Measurements from ENCODE around the gene ILF3. TPM values are rescaled to one million over a fixed set of nuclear protein-coding genes. Genes with fewer than 3 reads are reported as not detected.
"Not testable (repeated sequence)": the region's sequence is repeated elsewhere in the genome, so short reads cannot be mapped to it uniquely, and the experiment has no call there.

ILF3 gene
- total RNA-seq, 1 donor from 2014 or later: 524 TPM

GRCh38 chr19:10660346-10660745, 6.2 kb downstream of the ILF3 start:
- Mint-ChIP-seq H3K27ac (peak overlapping the region; percentile 59), H3K27me3 (no peaks in the 10 kb centered on the region), H3K4me1 (ENCODE audit: unreplicated experiment) (peaks cover 40% of the 10 kb centered on the region), H3K4me3 (peak overlapping the region; percentile 34), H3K36me3 (peaks cover 30% of the 10 kb centered on the region), H3K9me3 (no peaks in the 10 kb centered on the region)
- no peak for DNase-seq (ENCODE audit: extremely low spot score, unreplicated experiment)
- no peak for TF ChIP-seq CTCF (conservative IDR thresholded peaks at IDR 0.05)

GRCh38 chr19:10661946-10662345, 7.8 kb downstream of the ILF3 start:
- Mint-ChIP-seq H3K9me3 (no peaks in the 10 kb centered on the region), H3K4me3 (no peak overlapping the region), H3K27ac (peak overlapping the region; percentile 73), H3K4me1 (ENCODE audit: unreplicated experiment) (peaks cover 29% of the 10 kb centered on the region), H3K27me3 (no peaks in the 10 kb centered on the region), H3K36me3 (peaks cover 16% of the 10 kb centered on the region)
- no peak for DNase-seq (ENCODE audit: extremely low spot score, unreplicated experiment)
- TF ChIP-seq CTCF (conservative IDR thresholded peaks at IDR 0.05): no peak

- Mint-ChIP-seq H3K36me3 (peaks cover 12% of the 10 kb centered on the region), H3K27me3 (no peaks in the 10 kb centered on the region), H3K9me3 (no peaks in the 10 kb centered on the region), H3K27ac (peak overlapping the region; percentile 73), H3K4me1 (ENCODE audit: unreplicated experiment) (peaks cover 25% of the 10 kb centered on the region), H3K4me3 (peak overlapping the region; percentile 48)
- no peak for DNase-seq (ENCODE audit: extremely low spot score, unreplicated experiment)
- TF ChIP-seq CTCF (conservative IDR thresholded peaks at IDR 0.05): no peak
These were observed 8.5 kb downstream of the ILF3 start for GRCh38 chr19:10662384-10663251.

GRCh38 chr19:10663252-10663563, 9.1 kb downstream of the ILF3 start:
- H3K36me3 Mint-ChIP-seq: peaks cover 12% of the 10 kb centered on the region
- not testable (repeated sequence) for H3K27me3 Mint-ChIP-seq; DNase-seq (ENCODE audit: extremely low spot score, unreplicated experiment); H3K4me3 Mint-ChIP-seq; H3K9me3 Mint-ChIP-seq
- peaks cover 25% of the 10 kb centered on the region for H3K4me1 Mint-ChIP-seq (ENCODE audit: unreplicated experiment)
- peak overlapping the region; percentile 73 for H3K27ac Mint-ChIP-seq

- Mint-ChIP-seq H3K9me3 (no peaks in the 10 kb centered on the region), H3K36me3 (peaks cover 14% of the 10 kb centered on the region), H3K4me1 (ENCODE audit: unreplicated experiment) (peaks cover 17% of the 10 kb centered on the region), H3K4me3 (no peak overlapping the region), H3K27me3 (no peaks in the 10 kb centered on the region), H3K27ac (no peak overlapping the region)
- TF ChIP-seq CTCF (conservative IDR thresholded peaks at IDR 0.05): no peak
- DNase-seq (ENCODE audit: extremely low spot score, unreplicated experiment): no peak
These were observed 13.7 kb downstream of the ILF3 start for GRCh38 chr19:10667867-10668266.

- Mint-ChIP-seq H3K9me3 (no peaks in the 10 kb centered on the region), H3K27ac (peak overlapping the region; percentile 80), H3K36me3 (peaks cover 18% of the 10 kb centered on the region), H3K4me1 (ENCODE audit: unreplicated experiment) (peaks cover 15% of the 10 kb centered on the region), H3K27me3 (no peaks in the 10 kb centered on the region), H3K4me3 (no peak overlapping the region)
- no peak for DNase-seq (ENCODE audit: extremely low spot score, unreplicated experiment)
- TF ChIP-seq CTCF (conservative IDR thresholded peaks at IDR 0.05): no peak
These were observed 15.1 kb downstream of the ILF3 start for GRCh38 chr19:10669246-10669645.
